GM06990 (cell line): ENCODE measurements around the gene KATNIP.
A peak's percentile ranks its signal among the peaks of the same experiment; 100 is the strongest.

ENCODE experiments used
- DNase-seq: peaks from one replicate; pipeline ENCODE4 v3.0.0-alpha.2; 2011; ENCODE audit not compliant: insufficient read length; ENCODE audit errors: extremely low read depth
- H3K27me3 ChIP-seq: replicated peaks from 2 replicates; pipeline ENCODE4 v1.6.0; 2011; ENCODE audit warnings: low read length; ENCODE audit not compliant: control insufficient read depth, insufficient read depth
- H3K36me3 ChIP-seq: 2 replicates; pipeline ENCODE4 v1.5.1; 2011; ENCODE audit warnings: low read length; ENCODE audit not compliant: control insufficient read depth, insufficient read depth
- H3K4me3 ChIP-seq: replicated peaks from 2 replicates; pipeline ENCODE4 v1.5.1; 2011; ENCODE audit warnings: low read depth, mild to moderate bottlenecking, control low read depth, low read length
- CTCF ChIP-seq: IDR thresholded peaks from 2 replicates; pipeline ENCODE4 v1.5.1; 2011; ENCODE audit warnings: low read length, control low read depth, mild to moderate bottlenecking, inconsistent platforms; ENCODE audit not compliant: insufficient read depth, poor library complexity, severe bottlenecking

The KATNIP gene

GRCh38 chr16:27549464-27549745, 539 bp upstream of the KATNIP start:
- peak; percentile 4 for DNase-seq

DNA sequence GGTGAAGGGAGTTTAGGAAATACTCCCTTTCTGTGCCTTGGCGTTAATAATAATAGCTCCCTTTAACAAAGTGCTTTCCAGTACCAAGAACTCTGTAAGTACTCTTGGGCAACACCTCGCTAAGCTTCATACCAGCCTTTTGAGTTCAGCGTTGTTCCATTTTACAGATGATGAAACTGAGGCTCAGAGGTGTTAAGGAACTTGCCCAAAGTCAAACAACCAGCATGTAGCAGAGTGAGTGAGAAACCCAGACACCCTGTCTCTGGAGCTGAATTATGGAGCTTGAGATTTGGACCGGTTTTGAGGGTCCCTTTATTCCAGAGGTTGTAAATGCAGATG, 607 bp downstream of the KATNIP start:
- no peak for TF ChIP-seq CTCF

More at GRCh38 chr16:27549464-27549745, 539 bp upstream of the KATNIP start:
- Histone ChIP-seq H3K4me3 (peak overlapping the region; percentile 96), H3K27me3 (no peaks in the 10 kb centered on the region), H3K36me3 (peaks cover 6% of the 10 kb centered on the region)
- no peak for TF ChIP-seq CTCF

DNA sequence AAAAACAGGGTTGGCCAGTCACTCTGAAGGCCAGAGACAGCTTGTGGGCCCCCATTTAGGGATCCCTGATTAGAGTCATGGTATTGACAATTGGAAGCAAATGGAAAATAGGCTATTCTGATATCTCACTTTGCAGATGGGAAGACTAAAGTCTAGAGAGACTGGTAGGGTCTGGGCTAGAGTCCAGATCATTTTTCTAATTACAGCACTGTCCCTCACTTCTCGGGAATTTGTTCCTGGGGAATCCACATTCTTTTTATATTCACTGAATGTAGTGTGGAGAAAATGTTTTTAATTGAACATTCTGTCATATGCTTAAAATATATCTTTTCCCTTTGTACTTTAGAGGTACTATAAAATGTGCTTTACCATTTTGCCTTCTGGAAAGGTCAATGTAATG, 1.1 kb downstream of the KATNIP start:
- no peak for DNase-seq
- no peaks in the 10 kb centered on the region for H3K36me3 ChIP-seq
- no peak for TF ChIP-seq CTCF
- H3K27me3 ChIP-seq, result no peaks in the 10 kb centered on the region
- H3K4me3 ChIP-seq, result peak overlapping the region; percentile 85; the same call in 1 of the 2 replicates

More for the DNA sequence above, 607 bp downstream of the KATNIP start:
- Histone ChIP-seq H3K27me3 (no peaks in the 10 kb centered on the region), H3K4me3 (peak overlapping the region; percentile 85), H3K36me3 (peaks cover 1% of the 10 kb centered on the region; the same call in 1 of the 2 replicates)
- no peak for DNase-seq

GRCh38 chr16:27556471-27556870, 6.5 kb downstream of the KATNIP start:
- no peak for DNase-seq
- no peaks in the 10 kb centered on the region for H3K27me3 ChIP-seq
- no peak for TF ChIP-seq CTCF

GRCh38 chr16:27558434-27558833, 8.5 kb downstream of the KATNIP start:
- no peaks in the 10 kb centered on the region for H3K36me3 ChIP-seq
- H3K27me3 ChIP-seq, result no peaks in the 10 kb centered on the region
- H3K4me3 ChIP-seq, result no peak overlapping the region
- no peak for DNase-seq
- no peak for TF ChIP-seq CTCF

More at GRCh38 chr16:27556471-27556870, 6.5 kb downstream of the KATNIP start:
- H3K36me3 ChIP-seq, result no peaks in the 10 kb centered on the region
- H3K4me3 ChIP-seq, result no peak overlapping the region

DNA sequence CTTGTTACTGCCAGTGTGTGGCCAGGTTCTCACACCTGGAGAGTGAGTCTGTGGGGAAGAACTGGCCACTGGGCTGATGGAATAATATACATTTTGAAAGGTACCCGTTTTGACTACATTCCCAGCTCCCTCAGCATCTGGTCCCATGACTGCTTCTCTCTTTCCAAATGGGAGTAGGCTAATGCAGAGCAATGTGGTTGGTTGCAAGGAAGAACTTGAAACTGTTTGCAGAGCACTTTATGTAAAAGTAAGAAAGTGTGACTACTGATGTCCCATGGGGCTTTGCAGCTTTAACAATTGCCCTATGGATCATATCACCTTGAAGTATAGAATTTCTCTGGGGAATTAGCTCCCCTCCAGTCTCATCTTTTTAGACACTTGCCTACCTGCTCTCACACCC, 9.0 kb downstream of the KATNIP start:
- H3K36me3 ChIP-seq, result no peaks in the 10 kb centered on the region
- no peak for DNase-seq
- no peak overlapping the region for H3K4me3 ChIP-seq
- no peak for TF ChIP-seq CTCF
- no peaks in the 10 kb centered on the region for H3K27me3 ChIP-seq
